ENCODE results near the gene GTF3C1.

GTF3C1 gene

DNA sequence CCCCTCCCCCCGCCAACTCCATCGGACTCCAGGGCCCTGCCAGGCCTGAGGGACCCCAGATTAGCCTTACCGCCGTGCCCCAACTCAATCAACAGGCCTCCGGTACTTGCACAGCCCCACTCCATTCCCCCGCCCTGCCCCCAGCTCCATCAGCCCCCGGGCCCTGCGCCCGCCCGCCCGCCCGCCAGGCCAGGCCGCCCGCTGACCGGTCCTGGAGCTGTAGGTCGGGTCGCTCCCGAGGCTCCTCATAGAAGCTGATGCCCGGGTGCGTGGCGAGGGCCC is 308 bp downstream of the GTF3C1 start:
- TF ChIP-seq, protein P1, sequence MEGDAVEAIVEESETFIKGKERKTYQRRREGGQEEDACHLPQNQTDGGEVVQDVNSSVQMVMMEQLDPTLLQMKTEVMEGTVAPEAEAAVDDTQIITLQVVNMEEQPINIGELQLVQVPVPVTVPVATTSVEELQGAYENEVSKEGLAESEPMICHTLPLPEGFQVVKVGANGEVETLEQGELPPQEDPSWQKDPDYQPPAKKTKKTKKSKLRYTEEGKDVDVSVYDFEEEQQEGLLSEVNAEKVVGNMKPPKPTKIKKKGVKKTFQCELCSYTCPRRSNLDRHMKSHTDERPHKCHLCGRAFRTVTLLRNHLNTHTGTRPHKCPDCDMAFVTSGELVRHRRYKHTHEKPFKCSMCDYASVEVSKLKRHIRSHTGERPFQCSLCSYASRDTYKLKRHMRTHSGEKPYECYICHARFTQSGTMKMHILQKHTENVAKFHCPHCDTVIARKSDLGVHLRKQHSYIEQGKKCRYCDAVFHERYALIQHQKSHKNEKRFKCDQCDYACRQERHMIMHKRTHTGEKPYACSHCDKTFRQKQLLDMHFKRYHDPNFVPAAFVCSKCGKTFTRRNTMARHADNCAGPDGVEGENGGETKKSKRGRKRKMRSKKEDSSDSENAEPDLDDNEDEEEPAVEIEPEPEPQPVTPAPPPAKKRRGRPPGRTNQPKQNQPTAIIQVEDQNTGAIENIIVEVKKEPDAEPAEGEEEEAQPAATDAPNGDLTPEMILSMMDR (IDR thresholded peaks at IDR 0.05; ENCODE audit: control insufficient read depth, extremely low read depth, insufficient read depth): no peak
- H3K4me3 ChIP-seq (ENCODE audit: low read depth, low read length): peak overlapping the region; percentile 99
- DNase-seq (ENCODE audit: low read depth): no peak

DNA sequence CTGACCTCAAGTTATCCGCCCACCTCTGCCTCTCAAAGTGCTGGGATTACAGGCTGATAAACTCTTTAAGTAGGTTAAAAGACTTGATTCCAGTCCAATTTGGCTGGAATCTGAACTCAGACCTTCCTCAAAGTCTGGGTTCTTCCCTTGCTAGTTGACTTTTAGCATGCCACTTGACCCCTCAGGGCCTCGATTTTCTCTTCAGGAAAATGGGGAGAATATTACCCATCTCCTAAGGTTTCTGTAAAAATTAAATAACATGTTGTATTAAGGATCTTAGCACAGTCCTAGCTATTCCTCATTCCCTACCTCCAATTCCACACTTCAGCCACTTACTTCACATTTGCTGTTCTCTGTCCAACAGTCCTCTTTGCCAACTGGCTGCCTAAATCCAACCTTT is 1.9 kb downstream of the GTF3C1 start:
- H3K4me3 ChIP-seq (ENCODE audit: low read depth, low read length): no peak overlapping the region; the same call in 1 of the 2 replicates
- TF ChIP-seq, protein P1 (IDR thresholded peaks at IDR 0.05; ENCODE audit: control insufficient read depth, extremely low read depth, insufficient read depth): no peak
- no peak for DNase-seq (ENCODE audit: low read depth)

DNA sequence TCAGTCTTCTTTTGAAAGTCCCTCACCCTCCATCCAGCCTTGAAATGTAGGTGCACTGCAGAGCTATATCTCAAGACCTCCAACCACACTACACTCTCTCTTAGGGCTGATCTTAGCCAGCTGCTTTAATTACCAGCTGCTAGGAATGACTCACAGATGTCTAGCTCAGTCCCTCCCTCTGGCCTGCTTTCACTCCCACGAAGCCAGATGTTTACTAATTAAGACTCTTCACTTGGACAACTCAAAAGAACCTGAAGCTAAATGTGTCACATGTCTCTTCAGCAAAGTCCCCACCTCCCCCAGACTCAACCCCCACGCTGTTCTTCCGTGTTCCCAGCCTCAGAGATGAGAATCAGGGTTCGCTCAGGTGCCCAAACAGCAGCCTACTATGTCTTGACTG is 2.6 kb downstream of the GTF3C1 start:
- no peak for DNase-seq (ENCODE audit: low read depth)
- TF ChIP-seq, protein P1 (IDR thresholded peaks at IDR 0.05; ENCODE audit: control insufficient read depth, extremely low read depth, insufficient read depth): no peak
- no peak overlapping the region for H3K4me3 ChIP-seq (ENCODE audit: low read depth, low read length)

DNA sequence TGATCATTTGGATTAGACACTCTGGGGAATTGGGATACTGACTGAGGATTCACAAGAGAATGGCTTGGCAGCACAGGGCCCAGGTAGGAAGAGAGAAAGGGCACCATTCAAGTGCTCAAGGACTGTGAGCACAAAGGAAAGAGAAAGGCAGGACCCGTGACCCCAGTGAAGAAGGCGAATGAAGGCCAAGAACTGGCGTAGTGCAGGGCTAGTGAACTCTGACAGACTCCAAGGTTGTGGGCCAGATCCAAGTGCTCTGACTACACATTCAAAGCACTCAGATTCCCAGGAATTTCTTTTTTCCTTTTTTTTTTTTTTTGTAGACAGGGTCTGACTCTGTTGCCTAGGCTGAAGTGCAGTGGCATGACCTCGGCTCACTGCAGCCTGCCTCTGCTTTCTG is 5.0 kb downstream of the GTF3C1 start:
- TF ChIP-seq, protein P1 (IDR thresholded peaks at IDR 0.05; ENCODE audit: control insufficient read depth, extremely low read depth, insufficient read depth): no peak
- no peak for DNase-seq (ENCODE audit: low read depth)
- no peak overlapping the region for H3K4me3 ChIP-seq (ENCODE audit: low read depth, low read length)

DNA sequence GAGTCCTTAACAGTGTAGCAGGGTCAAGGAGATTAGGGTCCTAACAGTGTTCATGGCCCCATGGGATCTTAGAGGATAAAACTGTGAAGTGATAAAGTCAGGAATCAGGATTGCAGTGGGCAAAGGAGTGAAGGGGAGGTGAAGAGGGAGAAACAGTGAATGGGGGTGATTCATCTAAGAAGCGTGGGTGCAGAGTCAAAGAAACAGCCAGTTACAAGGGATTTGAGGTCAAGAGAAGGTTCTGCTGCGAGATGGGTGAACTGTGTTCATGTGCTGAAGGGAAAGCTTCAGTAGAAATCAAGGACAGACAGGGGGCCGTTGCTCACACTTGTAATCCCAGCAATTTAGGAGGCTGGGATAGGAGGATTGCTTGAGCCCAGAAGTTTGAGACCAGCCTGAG is 5.9 kb downstream of the GTF3C1 start:
- DNase-seq (ENCODE audit: low read depth): no peak
- TF ChIP-seq, protein P1 (IDR thresholded peaks at IDR 0.05; ENCODE audit: control insufficient read depth, extremely low read depth, insufficient read depth): no peak

DNA sequence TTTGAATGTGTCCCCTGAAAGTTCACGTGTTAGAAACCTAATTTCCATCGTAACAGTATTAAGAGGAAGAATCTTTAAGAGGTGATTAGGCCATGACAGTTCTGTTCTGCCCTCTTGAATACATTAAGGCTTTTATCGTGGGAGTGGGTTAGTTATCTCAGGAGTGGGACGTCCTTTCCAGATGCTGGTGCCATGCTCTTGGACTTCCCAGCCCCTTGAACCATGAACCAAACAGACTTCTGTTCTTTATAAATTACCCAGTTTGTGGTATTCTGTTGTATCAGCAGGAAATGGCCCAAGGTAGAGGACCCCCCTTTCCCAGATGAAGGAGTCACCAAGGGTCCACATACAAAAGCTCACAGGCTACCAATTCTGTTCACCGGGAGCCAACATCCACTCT is 10.1 kb downstream of the GTF3C1 start:
- DNase-seq (ENCODE audit: low read depth): no peak
- H3K4me3 ChIP-seq (ENCODE audit: low read depth, low read length): no peak overlapping the region
- TF ChIP-seq, protein P1 (IDR thresholded peaks at IDR 0.05; ENCODE audit: control insufficient read depth, extremely low read depth, insufficient read depth): no peak

More for the DNA sequence above, 5.9 kb downstream of the GTF3C1 start:
- H3K4me3 ChIP-seq (ENCODE audit: low read depth, low read length): no peak overlapping the region

DNA sequence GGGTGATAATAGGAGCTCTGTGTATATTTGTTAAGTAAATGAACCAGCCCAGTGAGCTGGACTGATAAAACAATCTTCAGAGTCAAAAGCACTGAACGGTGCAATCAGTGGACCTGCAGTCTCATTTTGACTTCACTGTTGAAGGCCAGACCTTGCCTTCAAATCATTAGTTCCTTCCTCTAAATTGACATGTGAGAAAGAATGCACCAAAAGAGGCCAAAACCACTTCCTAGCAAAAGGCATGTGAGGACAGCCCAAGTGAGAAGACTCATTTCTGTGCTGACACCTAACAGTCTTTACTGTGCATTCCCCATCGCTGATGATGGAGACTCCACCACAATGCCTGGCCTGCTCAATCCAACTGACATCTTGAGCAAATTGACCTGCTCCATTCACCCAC is 10.6 kb downstream of the GTF3C1 start:
- no peak overlapping the region for H3K4me3 ChIP-seq (ENCODE audit: low read depth, low read length)
- TF ChIP-seq, protein P1 (IDR thresholded peaks at IDR 0.05; ENCODE audit: control insufficient read depth, extremely low read depth, insufficient read depth): no peak
- no peak for DNase-seq (ENCODE audit: low read depth)

All from LNCaP clone FGC (cell line).